CMK (cell line): ENCODE measurements around the gene TBC1D14.

ENCODE experiments used
- DNase-seq: peaks from one replicate; pipeline ENCODE4 v3.0.0-alpha.2; 2010; ENCODE audit warnings: low read depth

TBC1D14 gene

DNA sequence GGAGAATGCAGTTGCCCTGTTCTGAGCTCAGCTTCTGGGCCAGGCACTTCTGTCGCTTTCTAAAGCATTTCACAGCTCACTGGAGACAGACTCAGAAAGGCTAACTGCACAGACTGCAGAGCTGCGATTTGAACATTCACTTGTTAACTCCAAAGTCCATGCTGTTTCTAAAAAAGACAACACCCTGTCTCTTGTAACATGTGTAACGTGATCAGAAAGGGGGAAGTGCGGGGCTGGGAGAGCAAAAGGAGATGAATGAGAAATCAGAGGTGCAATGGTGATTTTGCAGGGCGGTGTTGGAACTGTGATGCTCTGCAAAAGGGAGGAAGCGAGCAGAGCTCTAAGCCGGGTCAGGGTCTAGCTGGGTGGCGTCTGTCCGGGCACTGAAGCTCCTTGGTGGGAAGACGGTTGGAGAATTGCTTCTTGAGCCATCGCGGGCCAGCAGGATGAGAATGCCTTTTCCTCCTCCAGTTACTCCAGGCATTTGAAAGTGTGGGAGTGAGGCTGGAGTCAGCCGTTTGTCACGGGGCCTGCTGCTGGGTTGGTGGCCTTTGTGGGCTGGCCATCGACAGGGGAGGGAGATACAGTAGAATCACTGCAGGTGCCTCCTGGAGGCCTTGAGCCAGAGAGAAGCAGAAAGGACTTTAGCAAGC lies 20.3 kb downstream of the TBC1D14 start:
- DNase-seq = no peak

- no peak for DNase-seq
Measured at GRCh38 chr4:6932475-6932874, 22.8 kb downstream of the TBC1D14 start.

- no peak for DNase-seq
Measured at GRCh38 chr4:6932918-6933317, 23.3 kb downstream of the TBC1D14 start.

DNA sequence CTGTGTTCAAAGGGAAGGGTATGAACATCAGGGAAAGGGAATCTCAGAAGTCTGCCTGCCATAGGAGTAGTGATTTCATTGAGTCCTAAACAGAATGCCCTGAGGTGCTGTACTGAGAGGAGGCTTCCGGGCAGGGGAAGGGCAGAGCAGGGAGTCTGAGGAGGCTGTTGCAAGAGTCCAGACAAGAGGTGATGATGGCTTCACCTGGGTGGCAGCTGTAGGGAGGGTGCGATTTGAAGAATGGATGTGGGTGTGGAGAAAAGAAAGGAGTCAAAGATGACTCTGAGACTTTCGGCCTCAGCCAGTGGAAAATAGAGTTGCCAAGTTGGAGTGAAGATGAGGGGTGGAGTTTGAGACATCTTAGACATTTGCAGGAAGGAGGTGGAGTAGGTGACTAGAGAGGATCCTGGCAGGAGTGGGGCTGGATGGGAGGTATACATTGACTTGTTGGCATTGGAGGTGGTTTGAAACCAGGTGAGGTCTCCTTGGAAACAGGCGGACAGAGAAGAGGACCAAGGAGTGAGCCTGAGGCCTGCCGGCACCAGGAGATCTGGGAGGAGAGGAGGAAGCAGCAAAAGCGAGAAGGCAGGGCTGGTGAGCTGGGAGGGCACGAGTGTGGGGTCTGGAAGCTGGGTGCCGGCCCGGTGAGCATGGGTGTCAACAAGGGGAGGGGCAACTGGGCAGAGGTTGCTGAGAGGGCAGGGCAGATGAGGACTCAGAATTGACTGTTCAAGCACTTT lies 24.2 kb downstream of the TBC1D14 start:
- DNase-seq = no peak

DNA sequence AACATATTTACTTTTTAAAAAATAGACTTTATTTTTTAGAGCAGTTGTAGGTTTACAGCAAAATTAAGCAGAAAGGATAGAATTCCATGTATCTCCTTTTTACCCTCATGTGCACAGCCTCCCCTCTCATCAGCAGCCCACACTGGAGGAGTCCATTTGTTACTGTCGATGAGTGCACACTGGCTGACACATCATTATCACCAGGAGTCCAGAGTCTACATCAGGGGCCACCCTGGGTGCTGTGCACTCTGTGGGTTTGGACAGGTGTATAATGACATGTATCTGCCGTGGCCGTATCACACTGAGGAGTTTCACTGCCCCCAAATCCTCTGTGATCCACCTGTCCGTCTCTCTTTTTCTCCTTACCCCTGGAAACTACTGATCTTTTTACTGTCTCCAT lies 26.3 kb downstream of the TBC1D14 start:
- no peak for DNase-seq

DNA sequence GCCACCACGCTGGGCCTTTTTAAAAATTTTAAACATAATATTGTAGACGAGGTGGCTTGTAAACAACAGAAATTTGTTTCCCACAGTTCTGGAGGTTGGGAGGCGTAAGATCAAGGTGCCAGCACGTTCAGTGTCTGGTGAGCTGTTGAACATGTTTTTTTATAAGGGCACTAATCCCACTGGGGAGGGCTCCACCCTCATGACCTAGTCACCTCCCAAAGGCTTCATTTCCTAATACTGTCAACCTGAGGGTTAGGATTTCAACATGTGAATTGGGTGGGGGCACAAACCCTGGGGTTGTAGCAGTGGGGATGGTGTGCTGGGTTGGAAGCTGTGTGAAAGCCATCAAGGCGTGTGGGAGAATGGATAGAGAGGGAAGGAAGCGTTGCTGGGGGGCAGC lies 27.6 kb downstream of the TBC1D14 start:
- no peak for DNase-seq

GRCh38 chr4:6937754-6938153 lies 28.1 kb downstream of the TBC1D14 start:
- DNase-seq = no peak

DNA sequence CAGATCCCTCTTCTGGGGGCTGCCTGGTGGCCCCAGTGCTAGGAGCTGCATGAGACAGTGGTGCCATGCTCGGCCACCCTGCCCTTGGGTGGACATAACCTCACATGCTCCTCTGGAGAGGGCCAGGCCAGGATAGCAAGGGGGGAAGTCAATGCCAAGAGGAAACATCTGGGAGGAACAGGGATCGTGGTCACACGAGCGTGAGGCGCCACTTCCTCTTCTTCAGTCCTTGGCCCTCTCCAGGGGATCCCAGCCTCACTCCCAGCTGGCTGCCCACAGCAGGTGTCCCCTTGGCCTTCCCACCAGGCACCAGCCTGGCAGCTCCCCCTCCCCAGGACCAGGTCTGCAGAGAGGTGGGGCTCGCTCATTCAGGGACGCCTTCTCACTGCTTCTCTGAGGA lies 28.6 kb downstream of the TBC1D14 start:
- peak; percentile 71 for DNase-seq

DNA sequence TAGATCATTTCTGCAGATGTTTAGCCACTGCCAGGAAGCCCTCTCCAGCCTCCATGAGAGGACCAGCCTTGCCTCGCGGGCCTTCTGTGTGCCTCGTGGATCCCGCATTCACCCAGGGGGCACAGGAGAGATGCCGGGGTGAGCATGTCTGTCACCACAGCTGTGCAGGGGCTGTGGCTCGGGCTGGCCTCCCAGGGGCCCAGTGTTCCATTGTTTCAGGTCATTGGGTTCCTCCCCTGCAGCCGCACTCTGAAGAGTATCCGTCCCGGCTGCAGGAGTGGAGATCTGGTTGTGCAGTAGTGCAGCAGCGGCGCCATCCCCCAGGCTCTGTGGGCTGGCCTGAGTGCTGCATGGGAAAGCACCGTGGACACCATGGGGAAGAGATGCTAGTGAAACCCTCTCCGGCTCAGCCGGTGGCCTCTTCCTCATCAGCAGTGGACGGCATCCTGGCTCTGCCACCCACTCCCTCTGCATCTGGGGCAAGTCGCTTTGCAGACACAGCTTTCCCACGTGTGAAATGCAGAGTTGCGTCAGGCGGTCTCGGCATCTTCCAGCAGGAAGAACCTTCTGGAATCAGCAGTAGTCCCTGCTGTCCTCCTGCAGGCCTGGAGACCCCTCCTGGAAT lies 29.1 kb downstream of the TBC1D14 start:
- no peak for DNase-seq

GRCh38 chr4:6939761-6940743 lies 30.4 kb downstream of the TBC1D14 start:
- DNase-seq = no peak

DNA sequence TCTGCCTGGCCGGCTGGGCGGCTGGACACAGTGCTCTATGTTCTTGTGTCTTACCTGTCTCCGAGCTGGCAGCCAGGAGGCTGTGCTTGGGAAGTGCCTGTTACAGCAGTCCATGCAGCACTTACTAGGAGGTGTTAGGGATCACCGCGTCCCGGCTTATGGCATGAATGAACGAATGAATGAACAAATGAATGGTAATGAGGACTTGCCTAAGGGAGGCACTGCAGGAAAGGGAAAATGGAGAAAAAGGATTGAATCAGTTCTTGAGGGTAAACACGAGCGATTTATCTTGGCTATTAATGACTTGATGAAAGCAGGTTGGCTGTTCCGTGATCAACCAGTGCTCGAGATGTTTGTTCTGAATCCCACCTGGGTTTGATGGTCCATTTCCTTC lies 31.1 kb downstream of the TBC1D14 start:
- DNase-seq = no peak

GRCh38 chr4:6941796-6942195 lies 32.2 kb downstream of the TBC1D14 start:
- no peak for DNase-seq

- no peak for DNase-seq
Measured at GRCh38 chr4:6942238-6942800, 32.7 kb downstream of the TBC1D14 start.

GRCh38 chr4:6943012-6943884 lies 33.6 kb downstream of the TBC1D14 start:
- no peak for DNase-seq

GRCh38 chr4:6943885-6944225 lies 34.2 kb downstream of the TBC1D14 start:
- DNase-seq = no peak

DNA sequence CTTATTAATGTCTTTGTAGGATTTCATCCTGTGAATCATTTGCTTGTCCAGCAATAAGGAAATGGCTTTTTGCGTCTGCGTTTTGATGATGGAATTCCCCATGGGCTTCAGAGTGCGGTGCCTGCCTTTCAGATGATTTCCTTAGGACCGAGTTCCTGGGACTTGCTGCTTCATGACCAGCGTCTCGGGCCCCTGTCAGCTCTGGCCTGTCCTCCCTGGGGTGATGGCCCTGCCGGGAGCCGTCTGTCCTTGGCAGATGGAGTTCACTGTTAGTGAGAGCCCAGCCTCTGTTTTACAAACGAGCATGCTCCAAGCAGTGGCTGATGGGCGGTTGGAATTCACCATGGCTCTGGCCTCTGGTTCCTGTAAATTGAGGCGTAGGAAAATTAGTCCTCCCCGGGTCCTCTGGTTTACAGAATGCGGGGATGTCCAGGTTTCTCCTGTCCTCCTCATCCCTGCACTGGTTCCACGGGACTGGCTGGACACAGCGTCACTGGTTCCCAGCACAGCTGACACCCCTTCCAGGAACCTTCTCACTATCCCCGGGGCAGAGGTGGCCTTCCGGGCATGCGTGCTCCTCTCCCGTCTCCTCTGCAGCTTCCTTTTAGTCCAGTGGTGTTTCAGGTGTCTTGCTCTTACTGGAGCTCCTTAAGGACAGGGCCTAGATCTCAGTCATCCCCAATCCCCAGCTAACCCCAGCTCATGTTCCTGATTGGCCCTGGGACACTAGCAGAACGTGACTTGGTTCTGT lies 34.9 kb downstream of the TBC1D14 start:
- no peak for DNase-seq

- DNase-seq = no peak
Measured at GRCh38 chr4:6945052-6945409, 35.4 kb downstream of the TBC1D14 start.

GRCh38 chr4:6946497-6946896 lies 36.9 kb downstream of the TBC1D14 start:
- DNase-seq = no peak

- DNase-seq = no peak
Measured at GRCh38 chr4:6948134-6948460, 38.5 kb downstream of the TBC1D14 start.

GRCh38 chr4:6951880-6952381 lies 42.3 kb downstream of the TBC1D14 start:
- no peak for DNase-seq
